SK-N-MC (cell line): Measurements from ENCODE around the gene PLA2G7.

Experiments
- EZH2 ChIP-seq: fragments of 200-600 bp; sonication (generic); IDR thresholded peaks from one replicate; pipeline ENCODE4 v1.6.1; 2017; ENCODE audit warnings: antibody characterized with exemption
- POLR2AphosphoS5 ChIP-seq: IDR thresholded peaks from 2 replicates; pipeline ENCODE4 v1.6.1; 2012; ENCODE audit warnings: mild to moderate bottlenecking, low read depth, low read length, borderline replicate concordance

GRCh38 chr6:46674410-46674809, 60.8 kb downstream of the PLA2G7 start:
- TF ChIP-seq POLR2AphosphoS5 (no peak), EZH2 (no peak)
